Loucy (cell line): ENCODE results near the gene RPL11.

Experiments
- CTCF ChIP-seq: fragments of 200-600 bp; sonication (generic); conservative IDR thresholded peaks from 2 replicates; pipeline ENCODE4 v1.5.1; 2014; ENCODE audit warnings: mild to moderate bottlenecking, antibody characterized with exemption, low read length
- EZH2phosphoT487 ChIP-seq: fragments of 200-600 bp; IDR thresholded peaks from 2 replicates; pipeline ENCODE4 v1.6.1; 2018; ENCODE audit warnings: antibody characterized with exemption, mild to moderate bottlenecking, moderate library complexity, borderline replicate concordance

GRCh38 chr1:23643736-23644554 is 47.7 kb upstream of the RPL11 start:
- no peak for TF ChIP-seq EZH2phosphoT487
- no peak for TF ChIP-seq CTCF
